Measurements from ENCODE around the gene KRTAP23-1. TPM values are rescaled to one million over a fixed set of nuclear protein-coding genes. Genes with fewer than 3 reads are reported as not detected.

Gene KRTAP23-1, protein sequence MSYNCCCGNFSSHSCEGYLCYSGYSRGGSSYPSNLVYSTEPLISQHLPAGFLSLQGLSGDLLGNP
- total RNA-seq: not detected

DNA sequence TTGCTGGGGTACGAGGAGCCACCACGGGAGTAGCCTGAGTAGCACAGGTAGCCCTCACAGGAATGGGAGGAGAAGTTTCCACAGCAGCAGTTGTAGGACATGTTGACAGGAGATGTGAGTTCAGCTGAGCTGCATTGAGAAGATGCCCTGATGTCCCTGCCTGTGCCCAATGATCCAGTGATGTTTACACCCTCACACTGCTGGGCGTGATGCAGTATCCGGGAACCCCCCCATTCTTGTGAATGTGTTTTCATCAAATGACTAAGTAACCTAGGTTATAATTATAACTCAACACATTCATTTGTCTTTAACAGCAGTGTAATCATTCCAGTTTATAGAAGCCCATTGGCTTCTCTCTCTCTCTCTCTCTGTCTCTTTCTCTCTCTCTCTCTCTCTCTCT is at the start of gene KRTAP23-1:
KRTAP23-1 (minus strand) TSS at position 101 of the 400 bp plus-strand sequence; CDS start at position 101, 0 bp downstream.

GRCh38 chr21:30395731-30396130 is 47.3 kb upstream of the KRTAP23-1 start, which contains the start of gene KRTAP13-1:
Gene KRTAP13-1, plus strand, starts transcription at chr21:30396031. Its CDS starts 56 bp downstream, at chr21:30396087.

DNA sequence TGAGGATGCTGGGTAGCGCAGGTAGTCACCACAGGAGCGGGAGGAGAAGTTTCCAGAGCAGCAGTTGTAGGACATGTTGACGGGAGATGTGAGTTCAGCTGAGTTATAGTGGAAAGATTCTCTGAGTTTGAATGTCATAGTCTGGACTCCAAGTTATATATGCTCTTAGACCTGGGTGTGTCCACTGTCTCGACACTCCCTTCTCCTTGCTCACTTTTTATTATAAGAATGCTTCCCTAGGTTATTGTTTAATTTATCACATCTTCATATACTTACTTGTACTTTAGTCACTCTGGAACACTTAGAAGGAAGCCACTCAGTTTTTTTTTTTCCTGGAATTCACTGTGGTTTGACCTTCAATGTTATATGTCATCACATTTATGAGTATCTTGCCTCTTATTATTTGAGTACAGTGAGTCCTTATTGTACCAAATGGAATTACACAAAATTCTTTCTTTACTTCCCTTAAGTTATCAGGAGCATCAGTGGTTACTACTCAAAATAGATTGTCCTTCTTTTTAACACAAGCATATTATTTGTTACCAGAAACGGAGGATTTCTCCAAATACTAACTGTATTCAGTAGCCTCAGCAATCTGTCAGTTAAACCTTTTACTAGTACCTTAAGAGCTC is 23.8 kb upstream of the KRTAP23-1 start, which contains the start of gene KRTAP13-2:
KRTAP13-2 (minus strand) TSS at position 133 of the 632 bp plus-strand sequence; CDS start at position 75, 58 bp downstream.

DNA sequence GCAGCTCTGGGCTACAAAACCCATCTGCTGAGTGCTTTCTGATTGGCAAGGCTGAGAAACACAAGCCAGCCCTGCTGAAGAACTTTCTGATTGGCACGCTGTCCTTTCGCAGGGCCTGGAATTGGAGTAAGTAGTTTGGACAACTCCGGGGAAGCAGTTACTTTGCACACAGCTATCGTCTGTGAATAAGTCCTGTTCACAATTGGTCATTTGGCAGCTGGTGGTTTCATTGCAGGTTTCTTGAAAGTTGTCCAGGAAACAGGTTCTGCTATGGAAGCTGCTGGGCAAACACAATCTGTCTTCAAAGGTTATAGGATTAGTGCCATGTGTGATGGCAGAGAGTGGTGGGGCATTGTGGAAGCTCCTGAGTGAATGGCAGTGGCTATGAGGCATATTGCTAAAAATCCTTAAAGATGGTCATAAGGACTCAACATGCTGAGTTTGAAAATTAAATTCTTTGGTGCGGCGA is 11.1 kb downstream of the KRTAP23-1 start, which contains the start of gene KRTAP27-1:
KRTAP27-1 (minus strand) TSS at position 419 of the 469 bp plus-strand sequence; CDS start at position 393, 26 bp downstream.

DNA sequence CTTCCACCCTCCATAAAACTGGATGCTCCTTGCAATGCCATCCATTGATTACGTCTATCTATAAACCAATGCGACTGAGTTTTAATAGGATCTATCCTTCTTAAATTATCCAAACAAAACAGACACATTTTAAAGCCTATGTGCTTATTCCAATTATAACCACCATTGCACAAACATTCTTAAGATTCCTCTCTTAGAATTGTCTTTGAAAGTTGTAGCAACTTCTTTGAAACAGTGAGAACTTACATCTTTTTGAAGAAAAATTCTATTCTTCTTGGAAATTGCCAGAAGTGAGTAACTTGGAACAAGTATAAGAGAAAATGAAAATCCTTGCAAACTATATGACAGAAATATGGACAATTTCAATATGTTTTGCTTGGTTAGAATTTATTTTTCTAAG is 28.2 kb downstream of the KRTAP23-1 start, which contains the start of gene KRTAP26-1:
KRTAP26-1 (minus strand) TSS at position 101 of the 400 bp plus-strand sequence. CDS start 280 bp downstream, outside the sequence.

Small RNA genes lying within 50 kb of the gene (small RNA-seq; reads per million reads assigned to genes)
- gene KRTAP23-1 (ENCODE audit: low replicate concordance): not detected
- not detected for gene MIR4327 (ENCODE audit: low replicate concordance)

Other genes starting within 250 kb of the KRTAP23-1 start
- not detected for gene CLDN17, start 181.8 kb downstream of the KRTAP23-1 start, total RNA-seq
- 60.0 TPM for gene CLDN8, start 132.5 kb downstream of the KRTAP23-1 start, total RNA-seq
- gene KRTAP24-1, start 65.7 kb downstream of the KRTAP23-1 start, total RNA-seq: not detected
- gene KRTAP25-1, start 59.1 kb downstream of the KRTAP23-1 start, total RNA-seq: not detected
- gene KRTAP26-1, start 28.3 kb downstream of the KRTAP23-1 start, total RNA-seq: not detected
- gene KRTAP27-1, start 10.9 kb downstream of the KRTAP23-1 start, total RNA-seq: not detected
- gene KRTAP13-2, start 23.7 kb upstream of the KRTAP23-1 start, total RNA-seq: not detected
- gene KRTAP13-1, start 47.4 kb upstream of the KRTAP23-1 start, total RNA-seq: not detected
- gene KRTAP13-3, start 77.3 kb upstream of the KRTAP23-1 start, total RNA-seq: not detected
- gene KRTAP13-4, start 81.6 kb upstream of the KRTAP23-1 start, total RNA-seq: not detected
- gene KRTAP15-1, start 91.7 kb upstream of the KRTAP23-1 start, total RNA-seq: not detected
- gene KRTAP19-1, start 131.8 kb upstream of the KRTAP23-1 start, total RNA-seq: not detected
- not detected for gene KRTAP19-2, start 138.8 kb upstream of the KRTAP23-1 start, total RNA-seq
- gene KRTAP19-3, start 143.4 kb upstream of the KRTAP23-1 start, total RNA-seq: not detected
- gene KRTAP19-4, start 148.6 kb upstream of the KRTAP23-1 start, total RNA-seq: not detected
- not detected for gene KRTAP19-5, start 153.5 kb upstream of the KRTAP23-1 start, total RNA-seq
- gene KRTAP19-6, start 193.3 kb upstream of the KRTAP23-1 start, total RNA-seq: not detected
- not detected for gene KRTAP19-7, start 212.7 kb upstream of the KRTAP23-1 start, total RNA-seq
- gene KRTAP22-2, start 241.8 kb upstream of the KRTAP23-1 start, total RNA-seq: not detected
- gene KRTAP6-3, start 243.8 kb upstream of the KRTAP23-1 start, total RNA-seq: not detected

All from metanephros (tissue), 2 donors.